ENCODE results near the gene MYO18A.

DNA sequence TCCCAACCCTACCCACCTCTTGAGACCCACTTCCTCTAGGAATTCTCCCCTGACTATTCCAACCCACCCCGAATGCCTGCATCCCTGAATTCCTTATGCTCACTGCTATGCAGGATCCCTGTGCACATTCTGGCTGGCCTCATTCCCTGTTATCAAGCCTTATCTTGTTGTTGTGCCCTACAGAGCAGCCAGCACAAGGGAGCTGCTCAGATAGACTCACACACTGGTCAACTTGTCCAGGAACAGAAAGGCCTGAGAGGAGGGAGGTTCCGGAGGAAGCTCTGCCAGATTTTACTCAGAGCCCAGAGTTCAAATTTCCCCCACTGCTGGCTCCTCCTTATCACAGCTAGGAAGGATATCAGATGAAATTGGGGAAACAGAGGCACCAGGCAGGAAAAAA, 24.8 kb upstream of the MYO18A start:
- TF ChIP-seq CTCF (IDR thresholded peaks at IDR 0.05) (no peak), POLR2AphosphoS5 (IDR thresholded peaks at IDR 0.05) (no peak)

All from breast epithelium (tissue), 3 donors.